Measurements from ENCODE around the gene SOX18. TPM values are rescaled to one million over a fixed set of nuclear protein-coding genes. Genes with fewer than 3 reads are reported as not detected.
A peak's percentile ranks its signal among the peaks of the same experiment; 100 is the strongest.

Gene SOX18
- total and polyA plus RNA-seq, 2 of the 4 experiments (the other 2 are of a cell fraction), result not detected

DNA sequence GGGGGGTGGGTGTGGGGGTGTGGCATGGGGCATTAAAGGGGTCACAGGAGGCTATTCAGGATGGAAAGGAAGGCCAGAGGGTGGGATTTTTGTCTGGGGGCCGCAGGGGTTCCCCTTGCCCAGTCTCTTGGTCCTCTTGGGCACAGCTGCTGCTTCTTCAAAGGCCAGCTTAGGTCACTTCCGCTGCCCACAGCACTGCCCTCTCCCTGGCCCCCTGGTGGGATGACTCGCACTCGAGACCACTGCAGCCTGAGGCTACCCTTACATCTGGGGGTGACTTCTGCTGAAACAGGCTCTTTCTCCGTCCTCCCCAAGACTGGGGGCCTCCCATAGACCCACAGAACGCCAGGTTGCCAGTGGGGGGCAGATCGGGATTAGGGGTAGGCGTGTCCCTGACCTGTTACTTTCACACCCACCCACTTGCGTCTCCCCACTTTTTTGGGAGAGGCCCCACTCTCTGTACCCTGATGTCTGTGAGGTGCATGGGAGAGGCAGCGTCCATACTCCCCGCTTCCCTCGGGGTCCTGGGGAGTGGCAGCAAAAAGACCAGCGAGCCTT, 33.5 kb upstream of the SOX18 start:
- H4K20me1 ChIP-seq (ENCODE audit: insufficient read depth, low read length), result peaks cover 15% of the 10 kb centered on the region
- in situ Hi-C loops (cut with MboI; ENCODE audit: low sequenced_read_pairs), result no loop called here
- H3K27me3 ChIP-seq (ENCODE audit: control insufficient read depth, insufficient read depth, low read length), result peaks cover 46% of the 10 kb centered on the region
- H3K56ac ChIP-seq (ENCODE audit: extremely low read depth, insufficient read depth, low read length), result no peak overlapping the region
- peaks cover 8% of the 10 kb centered on the region; the same call in 1 of the 2 replicates for H3K9me3 ChIP-seq (ENCODE audit: control insufficient read depth, insufficient read depth, low read length)
- peaks cover 6 to 8% of the 10 kb centered on the region in 2 experiments; a peak in 3 of 4 replicates for H3K79me1 ChIP-seq (ENCODE audit: low read depth in 1 of 2, low read length in 2 of 2)
- H2BK5ac ChIP-seq (ENCODE audit: low read depth, low read length, poor library complexity, severe bottlenecking), result no peak overlapping the region
- H3K9me1 ChIP-seq (ENCODE audit: insufficient read depth, low read length), result no peaks in the 10 kb centered on the region
- ChIA-PET CTCF (interaction anchor here (1.1 kb wide), 3 partner anchors 33 to 178 kb away, joined by 3 to 6 read pairs (median 4); no protein-coding TSS in a partner anchor), POLR2A (ENCODE audit: unreplicated experiment) (no interaction called here)
- peak overlapping the region; percentile 81 for H3K4me2 ChIP-seq (ENCODE audit: low read depth, low read length)
- peaks cover 17% of the 10 kb centered on the region for H3K4me1 ChIP-seq (ENCODE audit: control insufficient read depth, insufficient read depth, low read length)
- peak overlapping the region; percentile 63; the same call in 1 of the 2 replicates for H3K4me3 ChIP-seq (ENCODE audit: insufficient read depth, low read depth, low read length)
- DNase-seq (no peak), ATAC-seq (ENCODE audit: low read depth) (no peak)
- H4K5ac ChIP-seq (ENCODE audit: low read depth, low read length), result no peak overlapping the region
- no peak overlapping the region for H2BK20ac ChIP-seq (ENCODE audit: low read depth, low read length)
- no peak overlapping the region for H2AK5ac ChIP-seq (ENCODE audit: low read depth, low read length)
- no peak overlapping the region for H2BK120ac ChIP-seq (ENCODE audit: low read depth, low read length)
- H3K18ac ChIP-seq (ENCODE audit: low read depth, low read length), result no peak overlapping the region
- H3K36me3 ChIP-seq (ENCODE audit: control insufficient read depth, insufficient read depth, low read length), result no peaks in the 10 kb centered on the region
- H2BK15ac ChIP-seq (ENCODE audit: low read depth, low read length), result no peak overlapping the region
- H3K4ac ChIP-seq (ENCODE audit: low read depth, low read length), result no peak overlapping the region
- dilution Hi-C loops (cut with HindIII; ENCODE audit: low sequenced_read_pairs, unreplicated experiment), result no loop called here
- no peak overlapping the region for H4K91ac ChIP-seq (ENCODE audit: insufficient read depth, low read depth, low read length)
- no peak overlapping the region for H4K8ac ChIP-seq (ENCODE audit: low read depth in 2 of 2, low read length in 2 of 2)
- no TSS peak for BruUV-seq (replicated peaks)
- no peak overlapping the region for H2AK9ac ChIP-seq (replicated peaks; ENCODE audit: low read depth, low read length, poor library complexity)
- no peak overlapping the region for H3K14ac ChIP-seq (replicated peaks; ENCODE audit: low read depth, low read length)
- no peak overlapping the region for H3K23ac ChIP-seq (ENCODE audit: low read depth, low read length)
- H3K27ac ChIP-seq (ENCODE audit: insufficient read depth, low read length), result no peak overlapping the region
- peak overlapping the region; percentile 91 for H2AFZ ChIP-seq (replicated peaks; ENCODE audit: low read length, poor library complexity)
- no CpG with 5 or more reads among the region's 13 CpGs for WGBS, 2 experiments (ENCODE audit: extremely low coverage in 2 of 2, insufficient read length in 1 of 2)
- TF ChIP-seq SMC3 (IDR thresholded peaks at IDR 0.05; ENCODE audit: low read depth, low read length), result no peak
- TF ChIP-seq RCOR1 (IDR thresholded peaks at IDR 0.05; ENCODE audit: insufficient replicate concordance, low read length), result no peak
- no peak for TF ChIP-seq MAFK (IDR thresholded peaks at IDR 0.05; ENCODE audit: low read depth, low read length)
- H3K9ac ChIP-seq (ENCODE audit: low read depth, low read length), result no peak overlapping the region
- intact Hi-C loops (cut with micrococcal nuclease), result loop anchor here (1.0 kb wide), 1 partner anchor 37 kb away; no protein-coding TSS in a partner anchor
